Coronary artery (tissue), 2 donors: ENCODE data around the gene GPR17.

ENCODE experiments used
- DNase-seq: peaks from one replicate; pipeline ENCODE4 v3.0.0-alpha.2; 2017; ENCODE audit warnings: low spot score
- H3K27ac ChIP-seq, 2 donors: fragments of 200-600 bp; sonication (generic); one replicate each; pipeline ENCODE4 v1.5.1; 2016 to 2019
- H3K4me3 ChIP-seq: fragments of 200-600 bp; sonication (generic); 2 replicates; pipeline ENCODE4 v1.5.1; 2016; ENCODE audit warnings: mild to moderate bottlenecking, moderate library complexity
- CTCF ChIP-seq: fragments of 200-600 bp; sonication (generic); IDR thresholded peaks from one replicate; pipeline ENCODE4 v1.5.1; 2019; ENCODE audit warnings: antibody characterized with exemption

Gene GPR17

GRCh38 chr2:127690696-127691095 lies 44.7 kb downstream of the GPR17 start:
- DNase-seq: no peak
- H3K27ac ChIP-seq: no peak overlapping the region
- TF ChIP-seq CTCF: no peak
- no peak overlapping the region for H3K4me3 ChIP-seq

- DNase-seq: no peak
- Histone ChIP-seq H3K4me3 (peak overlapping the region; percentile 66), H3K27ac (peak overlapping the region; percentile 73 to 87)
- no peak for TF ChIP-seq CTCF
Observed at GRCh38 chr2:127694986-127695385, 49.0 kb downstream of the GPR17 start.

- Histone ChIP-seq H3K27ac (peak overlapping the region; percentile 73 to 87), H3K4me3 (peak overlapping the region; percentile 66)
- peak; percentile 58 for TF ChIP-seq CTCF
- DNase-seq: no peak
Observed at GRCh38 chr2:127695491-127696472, 49.8 kb downstream of the GPR17 start.

GRCh38 chr2:127697482-127698180 lies 51.7 kb downstream of the GPR17 start:
- Histone ChIP-seq H3K27ac (no peak overlapping the region), H3K4me3 (no peak overlapping the region)
- no peak for DNase-seq
- no peak for TF ChIP-seq CTCF

- TF ChIP-seq CTCF: no peak
- DNase-seq: no peak
- H3K27ac ChIP-seq: no peak overlapping the region
- H3K4me3 ChIP-seq: no peak overlapping the region
Observed at GRCh38 chr2:127698553-127699355, 52.8 kb downstream of the GPR17 start.

GRCh38 chr2:127700527-127701192 lies 54.7 kb downstream of the GPR17 start:
- no peak for DNase-seq

More at GRCh38 chr2:127700527-127701192, 54.7 kb downstream of the GPR17 start:
- peak overlapping the region; percentile 89 to 97 for H3K27ac ChIP-seq
- TF ChIP-seq CTCF: no peak
- peak overlapping the region; percentile 89 for H3K4me3 ChIP-seq
